A673 (cell line): ENCODE data around the gene LONRF3. TPM values are rescaled to one million over a fixed set of nuclear protein-coding genes. Genes with fewer than 3 reads are reported as not detected.

Source experiments
- BruUV-seq: library from RNA; stranded (reverse); fragments of 400-500 nt; replicated peaks from 2 replicates; lab custom pipeline; 2021; lab: Mats Ljungman, UMichigan
- CTCF ChIA-PET: fragments of 300-600 bp; sonication (Branson Sonifier 250); formaldehyde crosslinking; loops from one replicate; lab custom pipeline; 2022; ENCODE audit warnings: antibody characterized with exemption; lab: Charles Lee
- POLR2A ChIA-PET: fragments of 300-600 bp; sonication (Branson Sonifier 250); formaldehyde crosslinking; loops from one replicate; lab custom pipeline; 2022; ENCODE audit warnings: antibody characterized with exemption; ENCODE audit not compliant: low non-redundant PET; lab: Charles Lee
- DNase-seq: peaks from one replicate; pipeline ENCODE4 v3.0.0-alpha.2; 2015; ENCODE audit warnings: low spot score
- H3K27ac ChIP-seq: fragments of 200-600 bp; sonication (generic); 2 replicates; pipeline ENCODE4 v1.5.1; 2016; ENCODE audit warnings: mixed run types, low read depth, mild to moderate bottlenecking, mixed read lengths, antibody characterized with exemption, low read length; ENCODE audit not compliant: poor library complexity, severe bottlenecking
- H3K27me3 ChIP-seq: fragments of 200-600 bp; sonication (generic); replicated peaks from 2 replicates; pipeline ENCODE4 v1.6.1; 2017; ENCODE audit warnings: mixed run types, low read depth, mild to moderate bottlenecking, mixed read lengths, antibody characterized with exemption, low read length; ENCODE audit not compliant: insufficient read depth, poor library complexity
- H3K36me3 ChIP-seq: fragments of 200-600 bp; sonication (generic); 2 replicates; pipeline ENCODE4 v1.6.1; 2016; ENCODE audit warnings: mixed run types, mild to moderate bottlenecking, mixed read lengths, antibody characterized with exemption, low read length; ENCODE audit not compliant: insufficient read depth, poor library complexity, severe bottlenecking
- H3K4me1 ChIP-seq: fragments of 200-600 bp; sonication (generic); 2 replicates; pipeline ENCODE4 v1.6.1; 2017; ENCODE audit warnings: mixed run types, mild to moderate bottlenecking, mixed read lengths, antibody characterized with exemption, low read length; ENCODE audit not compliant: insufficient read depth, poor library complexity, severe bottlenecking
- H3K4me3 ChIP-seq: fragments of 200-600 bp; sonication (generic); 2 replicates; pipeline ENCODE4 v1.5.1; 2016; ENCODE audit warnings: low read depth, mixed run types, mild to moderate bottlenecking, mixed read lengths, low read length; ENCODE audit not compliant: poor library complexity, severe bottlenecking
- H3K9me3 ChIP-seq: fragments of 200-600 bp; sonication (generic); 2 replicates; pipeline ENCODE4 v1.6.1; 2016; ENCODE audit warnings: mixed run types, low read depth, mild to moderate bottlenecking, mixed read lengths, antibody characterized with exemption, low read length; ENCODE audit not compliant: poor library complexity, severe bottlenecking
- CTCF ChIP-seq: fragments of 300-800, 200-600 bp; sonication (generic); conservative IDR thresholded peaks from 2 replicates; pipeline ENCODE4 v1.5.1; 2017; ENCODE audit warnings: low read depth, mild to moderate bottlenecking, antibody characterized with exemption, low read length, moderate library complexity, mixed read lengths
- EZH2 ChIP-seq: fragments of 200-600 bp; sonication (generic); IDR thresholded peaks from 2 replicates; pipeline ENCODE4 v1.6.1; 2017; ENCODE audit warnings: borderline replicate concordance, low read depth, mild to moderate bottlenecking, mixed read lengths, antibody characterized with exemption, low read length; ENCODE audit not compliant: poor library complexity, severe bottlenecking
- intact Hi-C: fragments of 100-400 bp; cut with micrococcal nuclease; formaldehyde crosslinking; loops from one replicate; pipeline ENCODE4 v1.10.0; 2022; ENCODE audit not compliant: unreplicated experiment
- total RNA-seq: library from RNA; stranded (reverse); gene quantifications from 2 replicates; pipeline ENCODE4 v1.2.3, GENCODE V29; 2021

LONRF3 gene
- total RNA-seq, 1 experiment from 2014 or later: 0.11 TPM

GRCh38 chrX:119013164-119013563 is 38.7 kb downstream of the LONRF3 start:
- DNase-seq: no peak
- BruUV-seq: no TSS peak
- Histone ChIP-seq H3K4me1 (no peaks in the 10 kb centered on the region), H3K27ac (no peak overlapping the region), H3K4me3 (no peak overlapping the region), H3K9me3 (no peaks in the 10 kb centered on the region), H3K36me3 (no peaks in the 10 kb centered on the region), H3K27me3 (no peaks in the 10 kb centered on the region)
- no peak for TF ChIP-seq EZH2
- no peak for TF ChIP-seq CTCF
- CTCF ChIA-PET: no interaction called here
- intact Hi-C loops: loop anchor here (10.0 kb wide), 1 partner anchor 202 kb away; no protein-coding TSS in a partner anchor
- POLR2A ChIA-PET: no interaction called here

GRCh38 chrX:119015407-119016237 is 41.2 kb downstream of the LONRF3 start:
- DNase-seq: no peak
- no peaks in the 10 kb centered on the region for H3K9me3 ChIP-seq
- BruUV-seq: no TSS peak
- intact Hi-C loops: loop anchor here (10.0 kb wide), 1 partner anchor 199 kb away; no protein-coding TSS in a partner anchor
- ChIA-PET POLR2A (no interaction called here), CTCF (interaction anchor here (0.6 kb wide), 1 partner anchor 9 kb away, joined by 5 read pairs; no protein-coding TSS in a partner anchor)
- no peaks in the 10 kb centered on the region for H3K36me3 ChIP-seq
- no peak overlapping the region for H3K27ac ChIP-seq
- no peak overlapping the region for H3K4me3 ChIP-seq
- H3K27me3 ChIP-seq: no peaks in the 10 kb centered on the region
- TF ChIP-seq CTCF (no peak), EZH2 (no peak)
- H3K4me1 ChIP-seq: no peaks in the 10 kb centered on the region

- H3K9me3 ChIP-seq: no peaks in the 10 kb centered on the region
- no peaks in the 10 kb centered on the region for H3K27me3 ChIP-seq
- ChIA-PET CTCF (no interaction called here), POLR2A (no interaction called here)
- H3K4me1 ChIP-seq: no peaks in the 10 kb centered on the region
- no peaks in the 10 kb centered on the region for H3K36me3 ChIP-seq
- H3K4me3 ChIP-seq: no peak overlapping the region
- no TSS peak for BruUV-seq
- H3K27ac ChIP-seq: no peak overlapping the region
- intact Hi-C loops: loop anchor here (10.0 kb wide), 1 partner anchor 198 kb away; no protein-coding TSS in a partner anchor
- no peak for TF ChIP-seq EZH2
- no peak for TF ChIP-seq CTCF
- no peak for DNase-seq
Measured at GRCh38 chrX:119017077-119017476, 42.7 kb downstream of the LONRF3 start.
